RWPE2 (cell line): ENCODE results near the gene LMLN.
"Not testable (repeated sequence)": the region's sequence is repeated elsewhere in the genome, so short reads cannot be mapped to it uniquely, and the experiment has no call there.

ENCODE experiments used
- ATAC-seq: fragments of 200-7000 bp; cut with Tn5 transposase; 3 replicates; pipeline ENCODE4 v1.9.1; 2021; ENCODE audit warnings: low read depth
- DNase-seq: peaks from one replicate; pipeline ENCODE4 v3.0.0-alpha.2; 2020; ENCODE audit warnings: low spot score
- H3K27ac ChIP-seq: fragments of 450-650 bp; 2 replicates; pipeline ENCODE4 v1.5.1; 2017; ENCODE audit warnings: mild to moderate bottlenecking; ENCODE audit not compliant: poor library complexity, severe bottlenecking
- H3K27me3 ChIP-seq: fragments of 250-450 bp; sonication (Bioruptor Pico); 2 replicates; pipeline ENCODE4 v1.5.1; 2021; ENCODE audit warnings: mild to moderate bottlenecking, moderate library complexity; ENCODE audit not compliant: insufficient read depth, poor library complexity, severe bottlenecking
- H3K36me3 ChIP-seq: fragments of 250-450 bp; sonication (Bioruptor Pico); 2 replicates; pipeline ENCODE4 v1.5.1; 2020; ENCODE audit warnings: low read depth, mild to moderate bottlenecking, moderate library complexity
- H3K4me1 ChIP-seq: fragments of 250-450 bp; sonication (Bioruptor Pico); 2 replicates; pipeline ENCODE4 v1.5.1; 2021; ENCODE audit warnings: mild to moderate bottlenecking, moderate library complexity; ENCODE audit not compliant: insufficient read depth, poor library complexity, severe bottlenecking
- H3K4me3 ChIP-seq: fragments of 250-450 bp; sonication (Bioruptor Pico); 2 replicates; pipeline ENCODE4 v1.5.1; 2021; ENCODE audit warnings: mild to moderate bottlenecking, moderate library complexity; ENCODE audit not compliant: severe bottlenecking
- H3K9me3 ChIP-seq: fragments of 250-450 bp; sonication (Bioruptor Pico); 2 replicates; pipeline ENCODE4 v1.5.1; 2021; ENCODE audit warnings: mild to moderate bottlenecking, moderate library complexity; ENCODE audit not compliant: severe bottlenecking
- TF ChIP-seq, protein P1 (sequence below): fragments of 450-650 bp; IDR thresholded peaks from one replicate; pipeline ENCODE4 v1.5.1; 2017; ENCODE audit warnings: mild to moderate bottlenecking, moderate library complexity; ENCODE audit not compliant: poor library complexity, severe bottlenecking

Gene LMLN

GRCh38 chr3:197926418-197926817, 33.6 kb upstream of the LMLN start:
- TF ChIP-seq, protein P1, sequence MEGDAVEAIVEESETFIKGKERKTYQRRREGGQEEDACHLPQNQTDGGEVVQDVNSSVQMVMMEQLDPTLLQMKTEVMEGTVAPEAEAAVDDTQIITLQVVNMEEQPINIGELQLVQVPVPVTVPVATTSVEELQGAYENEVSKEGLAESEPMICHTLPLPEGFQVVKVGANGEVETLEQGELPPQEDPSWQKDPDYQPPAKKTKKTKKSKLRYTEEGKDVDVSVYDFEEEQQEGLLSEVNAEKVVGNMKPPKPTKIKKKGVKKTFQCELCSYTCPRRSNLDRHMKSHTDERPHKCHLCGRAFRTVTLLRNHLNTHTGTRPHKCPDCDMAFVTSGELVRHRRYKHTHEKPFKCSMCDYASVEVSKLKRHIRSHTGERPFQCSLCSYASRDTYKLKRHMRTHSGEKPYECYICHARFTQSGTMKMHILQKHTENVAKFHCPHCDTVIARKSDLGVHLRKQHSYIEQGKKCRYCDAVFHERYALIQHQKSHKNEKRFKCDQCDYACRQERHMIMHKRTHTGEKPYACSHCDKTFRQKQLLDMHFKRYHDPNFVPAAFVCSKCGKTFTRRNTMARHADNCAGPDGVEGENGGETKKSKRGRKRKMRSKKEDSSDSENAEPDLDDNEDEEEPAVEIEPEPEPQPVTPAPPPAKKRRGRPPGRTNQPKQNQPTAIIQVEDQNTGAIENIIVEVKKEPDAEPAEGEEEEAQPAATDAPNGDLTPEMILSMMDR, result no peak
- Histone ChIP-seq H3K4me3 (no peak overlapping the region), H3K4me1 (no peaks in the 10 kb centered on the region), H3K27ac (no peak overlapping the region), H3K27me3 (no peaks in the 10 kb centered on the region), H3K9me3 (no peaks in the 10 kb centered on the region), H3K36me3 (peaks cover 7% of the 10 kb centered on the region; the same call in 1 of the 2 replicates)
- DNase-seq (no peak), ATAC-seq (no peak)

GRCh38 chr3:197927578-197927977, 32.4 kb upstream of the LMLN start:
- not testable (repeated sequence) for H3K9me3 ChIP-seq, H3K27me3 ChIP-seq, H3K27ac ChIP-seq, H3K4me1 ChIP-seq, DNase-seq, H3K4me3 ChIP-seq, ATAC-seq, H3K36me3 ChIP-seq

DNA sequence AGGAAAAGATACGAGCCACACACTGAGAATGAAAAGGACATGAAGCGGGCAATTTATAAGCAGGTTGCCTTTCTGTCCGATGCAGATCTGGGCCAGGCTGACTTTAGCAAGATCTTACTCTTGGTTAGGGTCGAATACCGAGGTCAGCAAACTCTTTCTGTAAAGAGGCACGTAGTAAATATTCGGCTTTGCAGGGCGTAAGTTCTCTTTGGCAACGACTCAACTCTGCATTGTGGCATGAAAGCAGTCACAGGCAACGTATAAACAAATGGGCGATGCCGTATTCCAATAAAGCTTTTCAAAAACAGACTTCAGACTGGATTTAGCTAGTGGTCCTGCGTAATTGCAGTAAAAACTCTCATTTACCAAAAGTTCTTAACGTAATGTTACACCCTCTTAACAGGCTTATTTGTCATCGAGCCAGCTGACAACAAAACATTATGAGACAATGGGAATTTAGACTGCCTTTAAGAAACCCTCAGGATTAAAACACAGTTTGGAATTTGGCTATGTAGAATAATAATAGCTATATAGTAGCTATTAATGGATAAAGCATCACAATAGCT, 23.1 kb upstream of the LMLN start:
- no peak for ATAC-seq
- DNase-seq, result no peak
- H3K4me3 ChIP-seq, result no peak overlapping the region
- no peak overlapping the region for H3K27ac ChIP-seq
- H3K9me3 ChIP-seq, result no peaks in the 10 kb centered on the region
- no peaks in the 10 kb centered on the region for H3K4me1 ChIP-seq
- no peaks in the 10 kb centered on the region for H3K36me3 ChIP-seq
- TF ChIP-seq, protein P1, result no peak
- H3K27me3 ChIP-seq, result no peaks in the 10 kb centered on the region

GRCh38 chr3:197940745-197941384, 19.2 kb upstream of the LMLN start:
- ATAC-seq (no peak), DNase-seq (no peak)
- Histone ChIP-seq H3K4me1 (no peaks in the 10 kb centered on the region), H3K36me3 (no peaks in the 10 kb centered on the region), H3K27me3 (no peaks in the 10 kb centered on the region), H3K27ac (no peak overlapping the region), H3K9me3 (no peaks in the 10 kb centered on the region), H3K4me3 (no peak overlapping the region)
- TF ChIP-seq, protein P1, result no peak

DNA sequence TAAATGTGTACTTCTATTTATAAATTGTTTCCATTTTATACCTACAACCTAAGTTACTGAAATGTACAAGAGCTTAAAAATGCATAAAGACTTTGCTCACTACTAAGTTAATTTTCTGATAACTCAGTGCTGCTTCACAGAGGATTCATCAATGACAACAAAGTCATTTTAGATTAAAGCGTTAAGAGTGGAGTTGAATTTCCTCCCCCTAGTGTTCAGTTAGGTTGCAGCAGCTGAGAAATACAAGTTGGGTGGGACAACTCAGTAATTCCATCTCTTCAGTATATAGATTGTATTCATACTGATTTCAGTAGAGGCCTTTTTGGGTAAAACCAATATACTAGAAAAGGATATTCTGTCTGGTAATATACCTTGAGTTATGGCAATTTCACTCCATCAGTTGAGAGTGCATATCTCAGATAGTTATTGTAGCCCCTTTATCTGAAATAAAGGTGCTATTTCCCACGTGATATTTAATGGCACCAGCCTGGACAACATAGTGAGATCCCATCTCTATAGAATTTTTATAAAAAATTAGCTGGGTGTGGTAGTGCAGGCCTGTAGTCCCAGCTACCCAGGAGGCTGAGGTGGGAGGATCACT, 17.0 kb upstream of the LMLN start:
- Histone ChIP-seq H3K27ac (no peak overlapping the region), H3K27me3 (no peaks in the 10 kb centered on the region), H3K4me3 (no peak overlapping the region), H3K9me3 (no peaks in the 10 kb centered on the region), H3K4me1 (no peaks in the 10 kb centered on the region), H3K36me3 (no peaks in the 10 kb centered on the region)
- TF ChIP-seq, protein P1, result peak; percentile 80
- DNase-seq (no peak), ATAC-seq (0 out of 3 replicates have a peak, but pooled peaks have one; percentile 49)
